Mammary epithelial cell (primary cell): ENCODE measurements around the gene SH3RF3.

ENCODE experiments used
- EZH2 ChIP-seq: IDR thresholded peaks from 2 replicates; pipeline ENCODE4 v1.6.1; 2012; ENCODE audit warnings: low read length, inconsistent platforms, borderline replicate concordance
- TF ChIP-seq, protein P1 (sequence below), 2 donors: IDR thresholded peaks in 1 of 2; conservative IDR thresholded peaks in 1 of 2; 2 replicates each; pipeline ENCODE4 v1.5.1; 2011 to 2012; ENCODE audit warnings: inconsistent platforms in 2 of 2, low read length in 2 of 2, mild to moderate bottlenecking in 2 of 2, control low read depth in 1 of 2, low read depth in 1 of 2; ENCODE audit not compliant: insufficient read depth in 1 of 2; ENCODE audit errors: extremely low read depth in 1 of 2

DNA sequence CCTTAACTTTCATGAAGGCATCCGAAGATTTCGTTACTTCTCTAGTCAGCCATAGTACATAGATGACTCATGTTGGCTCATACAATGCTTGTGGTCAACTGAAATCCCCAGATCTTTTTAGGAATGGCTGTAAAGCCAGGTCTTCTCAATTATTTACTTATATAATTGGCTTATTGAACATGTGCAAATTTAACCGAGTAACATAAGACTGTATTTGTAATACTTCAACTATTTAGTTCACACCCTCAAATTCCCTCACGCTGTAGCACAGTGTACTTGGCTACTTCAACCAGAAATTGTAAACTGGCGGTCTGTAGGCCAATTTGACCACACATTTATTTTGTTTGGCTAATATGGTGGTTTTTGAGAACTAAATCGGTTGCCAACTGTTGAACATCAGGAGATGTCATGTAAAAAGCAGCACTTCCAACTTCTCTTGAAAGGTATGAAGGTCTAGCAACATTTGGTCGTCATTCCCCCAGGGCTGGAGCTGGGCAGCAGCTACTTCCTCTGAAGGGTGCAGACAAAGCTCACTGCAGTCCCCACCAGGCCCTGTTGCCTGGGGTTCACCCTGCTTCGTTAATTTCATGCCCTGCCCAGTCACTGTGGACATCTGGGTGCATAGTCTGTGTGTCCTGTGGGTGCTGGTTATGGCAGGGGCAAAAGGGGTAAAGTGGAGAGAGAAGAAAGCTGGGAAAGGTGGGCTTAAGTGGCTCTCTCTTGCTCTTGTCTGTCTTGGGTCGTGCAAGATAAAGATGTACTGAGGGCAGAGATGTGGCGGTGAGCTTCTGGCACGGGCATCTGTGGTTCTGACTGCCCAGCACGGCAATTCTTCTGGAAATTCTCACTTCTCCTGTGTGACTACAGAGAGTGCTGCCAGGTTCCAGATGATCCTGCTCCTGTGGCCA lies 3.2 kb upstream of the SH3RF3 start:
- TF ChIP-seq, protein P1, sequence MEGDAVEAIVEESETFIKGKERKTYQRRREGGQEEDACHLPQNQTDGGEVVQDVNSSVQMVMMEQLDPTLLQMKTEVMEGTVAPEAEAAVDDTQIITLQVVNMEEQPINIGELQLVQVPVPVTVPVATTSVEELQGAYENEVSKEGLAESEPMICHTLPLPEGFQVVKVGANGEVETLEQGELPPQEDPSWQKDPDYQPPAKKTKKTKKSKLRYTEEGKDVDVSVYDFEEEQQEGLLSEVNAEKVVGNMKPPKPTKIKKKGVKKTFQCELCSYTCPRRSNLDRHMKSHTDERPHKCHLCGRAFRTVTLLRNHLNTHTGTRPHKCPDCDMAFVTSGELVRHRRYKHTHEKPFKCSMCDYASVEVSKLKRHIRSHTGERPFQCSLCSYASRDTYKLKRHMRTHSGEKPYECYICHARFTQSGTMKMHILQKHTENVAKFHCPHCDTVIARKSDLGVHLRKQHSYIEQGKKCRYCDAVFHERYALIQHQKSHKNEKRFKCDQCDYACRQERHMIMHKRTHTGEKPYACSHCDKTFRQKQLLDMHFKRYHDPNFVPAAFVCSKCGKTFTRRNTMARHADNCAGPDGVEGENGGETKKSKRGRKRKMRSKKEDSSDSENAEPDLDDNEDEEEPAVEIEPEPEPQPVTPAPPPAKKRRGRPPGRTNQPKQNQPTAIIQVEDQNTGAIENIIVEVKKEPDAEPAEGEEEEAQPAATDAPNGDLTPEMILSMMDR (conservative IDR thresholded peaks at IDR 0.05 in 1 of 2, IDR thresholded peaks at IDR 0.05 in 1 of 2; ENCODE audit: extremely low read depth in 1 of 2, insufficient read depth in 1 of 2, low read depth in 1 of 2, low read length in 2 of 2): no peak
- no peak for TF ChIP-seq EZH2
